ENCODE results near the gene CLDN9.

CLDN9 gene

DNA sequence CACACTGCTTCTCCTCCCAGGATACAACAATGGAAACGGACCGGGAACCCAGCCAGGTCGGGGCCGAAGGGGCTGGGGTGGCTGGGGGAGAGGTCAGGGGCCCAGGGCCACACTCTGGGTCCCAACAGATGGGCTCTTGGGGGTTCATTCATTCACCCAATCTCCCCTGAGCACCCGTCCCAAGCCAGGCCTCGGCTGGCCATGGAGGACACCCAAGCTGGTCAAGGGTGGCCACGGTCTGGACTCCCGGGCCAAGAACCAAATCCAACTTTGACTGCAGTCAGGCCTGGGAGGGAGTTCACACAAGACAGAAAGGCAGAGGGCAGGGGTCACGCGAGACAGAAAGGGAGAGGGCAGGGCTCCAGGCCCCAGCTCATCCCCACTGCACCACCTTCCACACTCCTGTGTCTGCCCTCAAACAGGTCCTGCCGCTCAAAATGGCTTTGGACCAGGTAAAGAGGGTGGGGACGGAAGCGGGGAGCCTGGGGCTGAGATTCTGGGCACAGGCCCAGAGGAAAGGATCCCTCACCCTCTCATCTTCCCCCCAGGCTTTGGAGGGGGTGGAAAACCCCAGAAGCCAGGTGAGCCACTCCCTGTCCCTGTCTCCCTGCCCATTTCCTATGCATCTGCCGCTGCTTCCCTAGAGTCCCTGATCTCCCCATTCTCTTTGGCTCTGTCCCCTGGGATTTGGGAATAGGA is 20.2 kb upstream of the CLDN9 start:
- no peak for DNase-seq (ENCODE audit: low read depth, low spot score)

DNA sequence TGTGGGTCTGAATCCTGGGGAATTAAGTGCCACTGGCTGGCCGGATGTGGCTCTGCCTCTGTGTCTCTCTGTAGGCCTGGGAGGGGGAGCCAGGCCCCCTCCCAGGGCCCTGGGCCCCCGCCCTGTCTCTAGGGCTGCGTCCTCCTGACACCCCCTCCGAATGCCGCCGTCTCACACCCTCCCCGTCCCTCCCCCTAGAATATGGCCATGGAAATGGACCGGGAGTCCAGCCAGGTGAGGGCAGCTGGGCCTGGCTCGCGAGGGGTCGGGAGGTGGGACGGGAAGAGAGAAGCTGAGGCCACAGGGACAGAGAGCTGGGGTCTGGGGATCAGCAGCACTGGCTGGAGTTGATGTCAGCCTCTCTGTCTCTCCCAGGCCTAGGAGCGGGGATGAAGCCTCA is 16.4 kb upstream of the CLDN9 start:
- DNase-seq (ENCODE audit: low read depth, low spot score): no peak

DNA sequence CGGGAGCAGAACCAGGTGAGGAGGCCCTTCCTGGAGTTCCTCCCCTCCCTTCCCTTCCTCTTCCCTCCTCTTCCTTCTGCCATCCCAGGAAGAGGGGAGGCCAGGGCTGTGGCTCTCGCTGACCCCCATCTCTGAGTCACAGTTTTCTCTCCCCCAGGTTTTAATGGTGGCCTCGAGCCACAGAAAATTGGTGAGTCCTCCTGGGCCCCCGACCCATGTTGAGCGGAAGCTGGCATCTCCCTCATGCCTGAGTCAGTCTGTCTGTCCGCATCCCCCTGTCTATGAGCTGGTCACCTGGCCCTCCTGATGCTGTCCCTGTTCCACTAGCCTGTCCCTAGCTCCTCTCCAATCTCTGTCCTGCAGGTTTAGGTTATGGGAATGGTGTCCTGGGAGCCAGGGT is 12.8 kb upstream of the CLDN9 start:
- DNase-seq (ENCODE audit: low read depth, low spot score): no peak

DNA sequence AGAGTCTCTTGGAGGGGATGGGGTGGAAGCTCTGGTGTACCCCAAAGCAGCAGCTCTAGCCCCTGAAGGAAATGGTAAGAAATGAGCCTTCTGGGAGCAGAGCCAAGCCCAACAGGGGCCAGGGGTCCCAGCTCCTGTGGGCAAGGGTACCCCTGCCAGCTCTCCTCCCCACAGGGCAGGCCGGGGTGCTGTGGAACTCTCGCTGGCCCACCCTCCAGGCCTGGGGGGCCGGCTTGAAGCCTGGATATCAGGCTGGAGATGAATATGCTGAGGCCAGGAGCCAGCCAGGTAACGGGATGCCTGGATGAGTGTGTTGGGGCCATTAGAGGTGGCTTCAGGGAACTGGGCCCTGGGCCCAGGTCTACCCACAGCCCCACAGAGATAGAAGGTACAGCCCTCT is 12.2 kb upstream of the CLDN9 start:
- no peak for DNase-seq (ENCODE audit: low read depth, low spot score)

DNA sequence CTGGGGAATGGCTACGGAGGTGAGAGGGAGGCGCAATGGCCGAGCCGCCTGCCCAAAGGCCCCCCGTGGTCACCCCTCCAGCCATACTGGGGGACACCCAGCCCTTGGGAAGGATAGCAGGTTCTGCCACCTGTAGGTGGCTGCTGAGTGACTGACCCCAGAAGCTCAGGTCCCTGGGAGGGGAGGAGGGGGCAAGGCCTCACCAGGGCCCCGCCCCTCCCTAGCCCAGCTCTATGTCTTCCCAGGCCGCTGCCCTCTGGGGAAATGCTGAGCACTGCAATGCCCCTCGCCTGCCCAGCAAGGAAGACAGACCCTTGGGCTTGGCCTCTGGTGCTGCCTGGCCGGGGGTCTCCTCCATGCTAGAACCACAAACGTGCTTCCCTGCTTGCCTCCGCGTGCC is 11.4 kb upstream of the CLDN9 start:
- no peak for DNase-seq (ENCODE audit: low read depth, low spot score)

DNA sequence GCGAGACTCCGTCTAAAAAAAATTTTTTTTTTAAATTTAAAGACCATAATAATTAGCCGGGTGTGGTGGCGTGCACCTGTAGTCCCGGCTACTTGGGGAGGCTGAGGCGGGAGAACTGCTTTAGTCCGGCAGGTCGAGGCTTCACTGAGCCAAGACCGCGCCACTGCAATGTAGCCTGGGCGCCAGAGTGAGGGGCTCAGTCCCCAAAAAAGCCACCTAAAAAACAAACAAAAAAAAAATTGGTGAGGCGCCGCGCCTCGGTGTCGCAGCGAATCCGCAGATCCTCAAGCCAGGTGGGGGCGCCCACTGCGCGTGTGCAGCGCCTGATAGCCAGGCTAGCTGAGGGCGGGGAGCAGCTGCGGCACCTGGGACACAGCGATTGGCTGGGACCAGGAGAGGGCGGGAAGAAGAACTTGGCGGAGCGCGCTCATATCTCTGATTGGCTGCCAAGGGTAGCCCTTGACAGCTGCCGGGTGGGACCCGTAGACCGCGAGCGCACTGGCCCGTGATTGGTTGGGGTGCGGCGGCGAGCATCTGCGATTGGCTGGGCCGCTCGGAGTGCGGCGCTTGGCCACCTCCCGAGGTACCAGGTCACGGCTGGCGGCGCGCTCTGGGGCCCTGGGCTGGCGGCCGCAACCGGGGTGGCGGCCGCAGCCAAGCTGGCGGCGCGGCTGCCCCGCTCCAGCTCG is 9.0 kb upstream of the CLDN9 start:
- peak; percentile 89 for DNase-seq (ENCODE audit: low read depth, low spot score)

DNA sequence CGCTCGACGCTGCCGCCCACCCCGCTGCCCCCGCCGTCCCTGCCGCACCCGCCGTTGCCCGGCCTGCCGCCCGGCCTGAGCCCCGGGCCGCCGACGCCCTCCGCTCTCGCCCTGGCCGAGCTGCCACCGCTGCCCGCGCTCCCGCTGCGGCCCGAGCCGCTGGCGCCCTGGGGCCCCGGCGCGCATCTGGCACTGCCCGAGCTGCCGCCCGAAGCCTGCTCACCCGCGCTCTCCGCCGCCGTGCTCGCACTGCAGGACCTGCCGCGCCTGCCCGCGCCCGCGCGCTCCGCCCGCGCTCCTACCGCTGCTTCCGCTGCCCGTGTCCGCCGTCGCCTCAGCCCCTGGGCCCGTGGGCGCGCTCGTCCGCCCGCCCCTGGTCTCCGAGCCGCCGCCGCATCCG is 8.4 kb upstream of the CLDN9 start:
- DNase-seq (ENCODE audit: low read depth, low spot score): no peak

DNA sequence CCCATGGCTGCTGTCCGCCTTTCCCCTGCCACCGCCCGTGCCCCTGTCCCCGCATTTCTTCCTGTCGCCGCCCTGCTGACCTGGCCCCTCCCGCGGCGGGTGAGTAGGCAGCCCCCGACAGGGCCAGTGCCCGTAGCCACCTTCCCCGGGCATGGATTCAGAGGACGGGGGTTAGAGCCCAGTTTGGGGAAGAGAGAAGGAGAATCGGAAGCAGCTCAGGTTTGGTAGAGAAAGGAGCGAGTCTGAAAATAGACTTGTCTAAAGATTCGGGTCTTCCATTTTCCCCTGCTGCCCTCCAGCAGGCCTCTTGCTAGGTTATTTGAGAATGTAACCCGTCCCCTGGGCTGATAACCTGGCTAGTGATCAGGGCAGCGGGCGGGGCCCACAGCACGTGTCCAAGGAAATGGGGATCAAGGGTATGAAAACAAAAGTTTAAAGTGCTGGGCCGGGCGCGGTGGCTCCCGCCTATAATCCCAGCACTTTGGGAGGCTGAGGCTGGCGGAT is 7.9 kb upstream of the CLDN9 start:
- DNase-seq (ENCODE audit: low read depth, low spot score): no peak

DNA sequence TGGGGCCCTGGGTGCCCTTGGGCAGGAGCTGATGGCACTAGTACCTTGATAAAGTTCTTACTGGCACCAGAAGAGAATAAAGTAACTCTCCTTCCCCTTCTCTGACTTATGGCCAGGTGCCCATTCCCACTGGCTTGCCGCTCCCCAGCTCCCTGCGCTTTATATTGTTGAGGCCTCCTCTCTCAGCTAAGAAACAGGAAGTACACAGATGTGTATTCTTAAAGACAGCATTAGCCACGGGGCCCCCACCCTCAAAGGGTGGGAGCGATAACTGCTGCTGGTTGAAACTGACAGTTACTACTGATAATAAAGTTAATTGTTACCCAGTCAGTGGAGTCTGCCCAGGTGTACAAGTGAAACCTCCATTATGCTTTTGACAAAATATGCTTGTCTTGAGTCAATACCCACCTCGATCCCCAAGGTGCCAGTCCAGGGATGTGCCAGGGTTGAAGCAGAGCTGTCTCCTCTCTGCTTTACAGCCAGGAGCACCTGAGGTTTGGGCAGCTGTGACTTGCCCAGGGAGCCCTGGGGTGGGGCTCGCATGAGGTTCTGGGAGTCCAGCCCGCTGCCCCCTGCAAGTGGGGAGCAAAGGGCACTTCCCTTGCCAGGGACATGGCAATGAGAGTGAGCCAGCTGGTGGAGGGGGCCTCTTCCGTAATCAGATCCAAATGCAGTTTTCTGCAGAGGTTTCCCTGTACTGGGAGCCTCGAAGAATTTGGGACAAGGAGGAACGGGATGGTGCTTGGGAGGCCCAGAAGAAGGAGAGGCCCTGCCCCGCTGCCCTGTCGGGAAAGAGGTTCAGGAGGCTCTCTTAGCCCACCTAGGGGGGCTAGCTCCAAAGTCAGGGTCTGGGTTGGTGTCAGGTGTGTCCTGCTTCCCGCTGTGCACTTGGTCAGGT is 5.4 kb upstream of the CLDN9 start:
- DNase-seq (ENCODE audit: low read depth, low spot score): no peak

DNA sequence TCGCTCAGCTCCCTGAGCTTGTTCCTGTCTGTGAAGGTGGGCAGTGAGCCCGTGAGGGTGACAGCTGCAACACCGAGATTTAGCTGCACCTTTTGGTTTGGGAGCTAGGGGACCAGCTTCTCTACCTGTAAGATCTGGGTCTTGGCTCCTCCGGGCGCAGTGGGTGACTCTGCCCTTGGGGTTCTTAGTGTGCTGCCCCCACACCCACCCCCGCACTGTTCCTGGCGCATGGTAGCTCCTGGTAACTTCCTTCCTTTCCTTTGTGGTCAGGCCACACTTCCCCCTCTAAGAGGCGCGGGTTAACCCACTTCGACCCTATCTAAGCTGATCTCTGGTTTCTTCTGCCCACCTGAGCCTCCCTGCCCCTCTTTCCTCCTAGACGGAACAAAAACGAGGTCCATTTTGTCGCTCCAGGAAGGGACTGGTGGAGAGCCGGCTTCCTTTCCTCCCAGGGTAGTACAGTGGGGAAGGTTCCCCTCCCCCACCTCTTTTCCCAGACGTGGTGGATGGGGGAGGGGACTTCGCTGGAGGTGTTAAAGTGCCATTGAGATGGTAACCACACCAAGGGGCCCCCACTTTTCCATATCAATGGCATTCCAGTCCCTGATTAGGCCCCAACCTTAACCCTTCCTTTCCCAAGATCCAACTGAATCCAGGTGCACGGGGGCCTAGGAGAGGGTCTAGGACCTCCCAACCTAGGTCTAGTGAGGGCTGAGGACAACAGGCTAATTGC is 4.6 kb upstream of the CLDN9 start:
- DNase-seq (ENCODE audit: low read depth, low spot score): no peak

DNA sequence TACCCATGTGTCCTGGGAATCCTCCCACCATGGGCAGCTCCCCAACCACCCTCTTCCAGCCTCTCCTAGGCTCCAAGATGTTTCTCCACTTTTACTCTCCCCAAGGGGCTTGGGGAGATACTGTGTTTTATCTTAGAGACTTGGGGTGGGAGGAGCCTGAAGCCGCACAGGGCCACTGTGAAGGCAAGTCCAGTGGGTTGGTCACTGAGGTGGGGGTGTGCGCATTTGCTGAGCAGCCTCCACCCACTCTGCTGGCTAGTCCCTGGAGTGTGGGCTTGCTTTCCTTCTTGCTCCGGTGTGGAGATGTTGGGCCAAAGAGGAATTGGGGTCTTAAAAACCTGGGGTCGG is 4.1 kb upstream of the CLDN9 start:
- no peak for DNase-seq (ENCODE audit: low read depth, low spot score)

DNA sequence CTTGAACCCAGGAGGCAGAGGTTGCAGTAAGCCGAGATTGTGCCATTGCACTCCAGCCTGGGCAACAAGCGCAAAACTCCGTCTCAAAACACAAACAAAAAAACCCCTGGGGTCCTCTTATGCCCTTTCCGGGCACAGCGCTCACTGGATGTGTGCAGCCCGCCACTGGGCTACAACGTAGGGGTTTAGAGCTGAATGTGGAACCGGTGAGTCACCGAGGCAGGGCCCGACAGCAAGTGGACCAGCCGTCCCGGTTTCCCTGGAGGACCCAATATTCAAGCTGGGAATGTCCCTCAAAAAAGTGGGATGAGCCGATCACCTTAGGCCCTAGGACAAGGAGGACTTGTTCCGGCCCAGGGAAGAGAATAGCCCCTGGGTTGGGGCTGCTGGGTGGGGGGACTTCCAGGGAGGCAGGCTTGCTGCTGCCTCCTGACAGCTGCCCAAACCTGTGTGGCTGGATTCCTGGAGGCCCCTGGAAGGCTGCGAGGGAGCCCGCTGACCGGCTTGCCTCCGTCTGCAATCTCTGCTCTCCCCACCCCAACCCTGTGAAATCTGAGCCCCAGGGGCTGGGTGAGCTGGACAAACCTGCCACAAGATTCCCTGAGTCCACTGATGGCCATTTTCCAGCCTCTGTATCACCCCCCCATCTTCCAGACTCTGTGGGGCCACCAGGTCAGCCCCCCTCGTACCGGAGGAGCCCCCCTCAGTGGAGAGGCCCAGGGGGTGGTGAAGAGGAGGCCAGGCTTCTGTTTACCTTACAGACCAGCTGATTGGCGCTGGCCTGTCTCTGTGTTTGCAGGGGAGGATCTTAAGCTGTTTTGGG is 2.9 kb upstream of the CLDN9 start:
- DNase-seq (ENCODE audit: low read depth, low spot score): no peak

DNA sequence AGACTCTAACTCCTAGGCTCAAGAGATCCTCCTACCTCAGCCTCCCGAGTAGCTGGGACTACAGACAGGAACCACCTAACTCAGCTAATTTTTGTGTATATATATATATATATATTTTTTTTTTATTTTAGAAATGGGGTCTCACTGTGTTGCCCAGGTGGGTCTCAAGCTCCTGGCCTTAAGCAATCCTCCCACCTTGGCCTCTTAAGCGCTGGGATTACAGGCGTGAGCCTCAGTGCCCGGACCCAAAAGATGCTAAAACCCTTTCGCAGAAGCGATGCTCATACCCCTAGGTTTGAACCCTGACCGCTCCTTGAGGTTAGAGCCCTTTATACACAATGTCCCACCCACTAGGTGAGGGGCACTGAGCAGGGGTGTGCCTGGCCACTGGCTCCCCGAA is 2.2 kb upstream of the CLDN9 start:
- no peak for DNase-seq (ENCODE audit: low read depth, low spot score)

DNA sequence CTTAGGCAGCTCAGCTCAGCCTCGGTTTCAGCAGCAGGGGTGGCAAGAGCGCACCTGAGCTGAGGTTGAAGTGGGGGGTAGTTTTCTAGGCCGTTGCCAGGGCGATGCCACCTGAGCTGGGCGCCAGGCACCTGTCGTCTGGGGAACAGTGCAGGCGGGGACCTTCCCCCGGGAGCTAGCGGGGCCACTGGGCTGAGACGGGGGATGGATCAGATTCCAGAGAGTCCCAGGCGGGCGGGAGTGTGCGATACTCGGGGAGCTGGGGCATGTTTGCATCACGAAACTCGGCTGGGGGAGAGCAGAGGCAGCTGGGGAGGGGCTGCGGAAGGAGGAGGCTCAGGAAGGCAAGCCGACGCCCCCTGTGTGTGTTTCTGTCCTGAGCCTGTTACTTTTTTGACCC is 477 bp upstream of the CLDN9 start:
- DNase-seq (ENCODE audit: low read depth, low spot score): no peak

DNA sequence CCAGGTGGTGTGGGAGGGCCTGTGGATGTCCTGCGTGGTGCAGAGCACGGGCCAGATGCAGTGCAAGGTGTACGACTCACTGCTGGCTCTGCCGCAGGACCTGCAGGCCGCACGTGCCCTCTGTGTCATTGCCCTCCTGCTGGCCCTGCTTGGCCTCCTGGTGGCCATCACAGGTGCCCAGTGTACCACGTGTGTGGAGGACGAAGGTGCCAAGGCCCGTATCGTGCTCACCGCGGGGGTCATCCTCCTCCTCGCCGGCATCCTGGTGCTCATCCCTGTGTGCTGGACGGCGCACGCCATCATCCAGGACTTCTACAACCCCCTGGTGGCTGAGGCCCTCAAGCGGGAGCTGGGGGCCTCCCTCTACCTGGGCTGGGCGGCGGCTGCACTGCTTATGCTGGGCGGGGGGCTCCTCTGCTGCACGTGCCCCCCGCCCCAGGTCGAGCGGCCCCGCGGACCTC is 798 bp downstream of the CLDN9 start:
- no peak for DNase-seq (ENCODE audit: low read depth, low spot score)

DNA sequence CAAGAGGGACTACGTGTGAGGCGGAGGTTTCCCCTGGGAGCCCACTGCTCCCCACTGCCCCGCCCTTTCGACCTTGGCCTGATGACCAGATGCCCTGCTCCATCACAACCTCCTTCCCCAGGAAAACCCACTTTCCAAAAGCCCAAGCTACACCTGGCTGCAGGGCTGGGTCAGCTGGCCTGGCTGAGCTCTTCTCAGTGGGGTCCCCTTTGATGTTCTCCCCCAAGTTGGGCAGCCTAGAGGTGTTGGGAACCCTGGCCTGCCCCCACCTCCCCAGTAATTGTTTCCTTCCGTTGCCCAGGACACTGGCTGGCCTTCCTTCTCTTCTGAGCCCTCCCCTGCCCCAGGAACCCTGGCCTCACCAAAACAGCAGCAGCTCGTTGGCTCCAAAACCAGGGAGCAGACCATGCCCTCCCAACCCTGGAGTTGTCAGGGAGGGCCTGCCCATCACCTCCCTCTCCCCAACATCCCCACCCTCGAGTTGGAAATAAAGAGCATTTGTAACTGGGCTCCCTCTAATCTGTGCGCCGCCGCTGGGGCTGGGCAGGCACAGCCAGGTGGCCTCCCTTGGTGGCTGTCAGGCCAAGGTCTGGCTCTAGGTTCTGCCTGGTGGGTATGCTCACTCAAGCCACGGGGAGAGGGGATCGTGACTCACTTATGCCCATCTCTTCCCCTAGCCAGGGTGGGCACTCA is 1.4 kb downstream of the CLDN9 start:
- no peak for DNase-seq (ENCODE audit: low read depth, low spot score)

DNA sequence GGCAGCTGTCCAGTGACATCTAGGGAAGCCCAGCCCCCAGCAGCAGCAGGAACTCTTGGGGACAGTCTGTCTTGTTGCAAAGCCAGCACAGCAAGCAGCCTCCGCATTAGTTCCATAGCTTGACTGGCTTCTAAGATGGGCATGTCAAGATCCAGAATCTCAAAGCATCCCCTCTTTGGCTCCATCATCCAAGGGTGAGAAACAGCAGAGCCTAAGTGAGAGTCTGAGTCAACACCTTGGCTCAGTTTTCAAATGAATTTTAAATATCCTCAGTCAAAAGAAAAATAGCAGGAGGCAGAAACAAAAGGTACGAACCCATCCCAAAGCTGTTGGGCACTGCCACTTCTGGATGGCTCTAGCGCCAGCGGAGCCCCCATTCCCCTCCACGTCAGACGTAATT is 2.2 kb downstream of the CLDN9 start:
- no peak for DNase-seq (ENCODE audit: low read depth, low spot score)

DNA sequence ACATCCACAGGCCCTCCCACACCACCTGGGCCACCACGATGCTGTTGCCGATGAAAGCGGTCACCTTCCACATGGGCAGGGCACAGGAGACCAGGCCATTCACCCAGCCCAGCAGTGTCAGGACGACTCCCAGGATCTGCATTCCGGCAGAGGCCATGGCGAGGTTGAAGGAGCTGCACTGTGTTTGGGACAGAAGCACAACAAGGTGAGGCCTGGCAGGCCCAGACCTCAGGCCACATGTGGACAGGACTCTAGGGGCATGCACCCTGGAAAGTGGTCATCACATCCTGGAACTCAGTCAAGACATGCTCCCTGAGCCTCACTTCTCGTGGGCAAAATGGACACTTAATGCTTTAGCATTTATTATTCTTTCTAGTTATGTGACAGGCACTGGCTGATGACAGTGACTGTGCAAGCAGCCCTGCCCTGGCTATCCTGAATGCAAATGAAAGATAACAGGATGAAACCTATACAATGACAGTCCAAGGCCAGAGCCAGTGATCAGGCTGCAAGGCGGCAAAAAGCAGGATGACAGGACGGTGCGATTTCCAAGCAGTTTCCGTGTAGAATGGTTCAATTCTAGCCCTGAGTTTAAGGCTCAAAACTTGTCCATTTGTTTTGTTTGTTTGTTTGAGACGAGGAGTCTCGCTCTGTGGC is 3.3 kb downstream of the CLDN9 start:
- no peak for DNase-seq (ENCODE audit: low read depth, low spot score)

DNA sequence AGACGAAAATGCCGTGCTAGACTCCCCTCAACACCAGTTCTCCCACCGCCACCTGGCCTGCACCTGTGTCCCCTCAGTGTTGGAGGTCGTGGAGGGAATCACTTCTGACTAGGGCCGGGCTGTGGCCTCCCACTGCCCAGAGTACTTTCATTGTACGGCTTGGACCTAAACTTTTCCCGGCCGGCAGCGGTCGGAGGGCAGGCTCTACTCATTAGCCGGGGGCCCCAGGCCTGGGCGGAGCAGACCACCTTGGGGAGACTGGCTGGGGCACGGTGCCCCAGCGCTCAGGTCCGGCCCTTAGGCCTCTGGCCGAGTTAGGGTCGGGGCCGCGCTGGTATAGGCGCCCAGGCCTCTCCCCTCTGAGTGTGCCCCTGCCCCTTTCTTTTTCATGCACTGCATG is 4.6 kb downstream of the CLDN9 start:
- no peak for DNase-seq (ENCODE audit: low read depth, low spot score)
